ENCODE measurements around the gene MYO15B.

Gene MYO15B

DNA sequence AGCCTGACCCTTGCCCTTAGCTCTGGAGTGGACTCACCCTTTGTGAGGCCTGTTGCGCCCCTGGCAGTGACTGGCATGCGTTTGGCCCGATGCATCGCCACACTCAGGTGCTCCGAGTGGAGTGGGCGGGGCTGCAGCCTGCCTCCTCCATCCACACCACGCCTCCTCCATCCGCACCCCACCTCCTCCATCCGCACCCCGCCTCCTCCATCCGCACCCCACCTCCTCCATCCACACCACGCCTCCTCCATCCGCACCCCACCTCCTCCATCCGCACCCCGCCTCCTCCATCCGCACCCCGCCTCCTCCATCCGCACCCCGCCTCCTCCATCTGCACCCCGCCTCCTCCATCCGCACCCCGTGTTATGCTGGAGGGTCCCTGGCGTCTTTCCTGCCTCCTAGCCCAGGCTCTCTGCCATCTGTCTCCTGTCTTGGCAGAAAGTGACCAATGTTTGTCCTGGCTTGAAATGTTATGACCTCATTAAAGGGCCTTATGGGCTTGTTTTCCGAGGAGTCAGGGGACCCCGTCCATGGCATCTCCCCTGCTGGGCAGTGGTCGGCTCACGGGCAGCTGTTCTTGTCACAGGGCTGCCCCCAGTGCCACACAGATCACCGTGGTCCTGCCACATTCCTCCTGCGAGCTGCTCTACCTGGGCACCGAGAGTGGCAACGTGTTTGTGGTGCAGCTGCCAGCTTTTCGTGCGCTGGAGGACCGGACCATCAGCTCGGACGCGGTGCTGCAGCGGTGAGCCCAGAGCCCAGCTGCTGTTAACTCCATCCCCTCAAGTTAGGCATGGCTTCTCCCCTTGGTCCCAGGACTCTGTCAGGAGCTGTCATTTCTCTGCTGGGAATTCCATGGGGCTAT is 28.7 kb upstream of the MYO15B start:
- no peak for DNase-seq

GRCh38 chr17:75559958-75560533 is 27.6 kb upstream of the MYO15B start:
- no peak for DNase-seq

DNA sequence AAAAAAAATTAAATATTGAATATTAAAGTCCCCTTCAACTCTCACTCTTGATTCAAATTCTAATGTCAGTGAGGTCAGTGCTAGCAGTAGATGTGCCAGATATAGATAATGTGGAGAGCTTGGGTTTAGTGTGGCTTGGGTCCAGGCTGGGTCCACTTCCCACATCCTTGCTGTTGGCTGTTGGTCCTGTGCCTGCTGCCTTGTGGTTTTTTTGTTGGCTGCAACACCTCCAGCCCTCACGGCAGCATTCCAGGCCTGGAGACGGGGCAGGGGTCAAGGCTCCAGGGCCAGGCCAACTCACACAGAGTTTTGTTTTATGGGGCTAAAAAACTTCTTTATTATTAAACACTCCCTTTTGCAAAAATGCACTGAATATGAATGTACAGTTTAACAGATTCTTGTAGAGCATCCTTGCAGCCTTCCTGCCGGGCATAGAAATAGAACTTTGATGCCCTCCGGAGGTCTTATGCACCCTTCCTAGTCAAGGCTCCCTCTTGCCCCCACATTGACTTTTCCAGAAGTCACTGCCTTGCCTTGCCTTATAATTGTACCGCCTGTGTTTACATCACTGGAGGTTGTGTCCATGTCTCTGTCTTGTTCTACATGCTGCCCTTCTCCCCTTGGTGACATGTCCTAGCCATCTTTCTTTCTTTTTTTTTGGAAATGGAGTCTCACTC is 25.5 kb upstream of the MYO15B start:
- no peak for DNase-seq

GRCh38 chr17:75563063-75563758 is 24.4 kb upstream of the MYO15B start:
- no peak for DNase-seq

DNA sequence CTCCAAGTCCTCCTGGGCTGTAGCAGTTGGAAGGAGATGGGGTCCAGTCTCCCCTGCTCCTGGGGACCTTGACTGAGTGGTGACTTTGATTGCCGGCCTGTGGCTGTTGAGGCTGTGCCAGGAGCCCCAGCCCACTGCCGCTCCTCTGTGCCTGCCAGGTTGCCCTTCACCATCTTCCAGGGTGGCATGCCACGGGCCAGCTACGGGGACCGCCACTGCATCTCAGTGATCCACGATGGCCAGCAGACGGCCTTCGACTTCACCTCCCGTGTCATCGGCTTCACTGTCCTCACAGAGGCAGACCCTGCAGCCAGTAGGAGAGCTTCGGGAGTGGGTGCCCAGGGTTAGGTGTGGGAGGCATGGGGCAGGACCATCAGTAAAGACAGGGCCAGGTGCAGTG is 23.4 kb upstream of the MYO15B start:
- DNase-seq = no peak

DNA sequence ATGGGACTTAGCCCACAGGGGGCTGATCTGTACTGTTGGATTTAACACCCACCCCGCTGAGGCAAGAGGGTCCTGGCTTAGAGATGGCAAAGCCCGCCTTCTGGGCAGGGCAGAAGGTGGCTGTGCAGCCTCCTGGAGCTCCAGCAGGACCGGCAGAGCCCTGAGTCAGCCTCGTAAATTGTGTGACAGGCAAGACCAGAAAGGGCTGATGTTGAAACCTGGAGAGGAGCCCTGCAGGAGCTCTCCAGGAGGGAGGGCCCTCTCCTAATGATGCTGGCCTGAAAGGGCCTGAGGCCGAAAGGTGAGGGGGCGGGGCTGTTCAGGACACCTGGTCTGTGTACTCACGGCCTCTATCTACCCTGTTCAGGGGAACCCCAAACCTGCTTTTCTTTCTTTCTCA is 22.5 kb upstream of the MYO15B start:
- no peak for DNase-seq

- no peak for DNase-seq
These were observed 22.0 kb upstream of the MYO15B start for GRCh38 chr17:75565618-75566017.

DNA sequence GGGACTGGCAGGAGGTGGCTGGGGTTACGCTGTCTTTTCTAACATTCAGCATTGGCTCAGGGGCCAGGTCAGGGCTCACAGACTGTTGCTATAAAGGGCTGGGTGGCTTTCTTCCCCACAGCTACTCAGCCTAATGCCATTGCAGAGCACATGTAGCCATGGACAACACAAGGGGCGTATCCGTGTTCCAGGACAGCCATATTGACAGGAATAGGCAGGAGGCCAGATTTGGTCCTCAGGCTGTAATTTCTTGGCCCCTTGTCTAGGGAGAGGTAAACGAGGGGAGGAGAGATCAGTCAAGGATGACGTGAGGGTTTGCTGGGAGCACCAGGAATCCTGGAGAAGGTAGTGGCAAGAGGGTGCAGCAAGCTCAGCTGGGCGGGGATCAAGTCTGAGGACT is 21.2 kb upstream of the MYO15B start:
- no peak for DNase-seq

DNA sequence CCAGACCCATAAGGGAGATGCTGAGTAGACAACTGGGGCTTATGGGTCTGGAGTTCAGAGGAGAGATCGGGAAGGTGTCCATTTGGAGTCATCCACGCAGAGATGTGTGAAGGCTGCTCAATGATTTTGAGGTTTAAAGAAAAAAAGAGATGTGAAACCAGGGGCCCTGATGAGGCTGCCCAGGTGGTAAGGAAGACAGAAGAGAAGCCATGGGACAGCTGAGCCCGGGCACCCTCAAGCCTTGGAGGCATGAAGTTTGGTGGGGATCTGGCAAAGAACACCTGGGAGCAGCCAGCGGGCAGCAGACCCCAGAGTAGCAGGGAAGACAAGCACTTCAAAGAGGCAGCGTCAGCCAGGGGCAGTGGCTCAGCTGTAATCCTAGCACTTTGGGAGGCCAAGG is 20.8 kb upstream of the MYO15B start:
- DNase-seq = no peak

- DNase-seq = no peak
These were observed 19.0 kb upstream of the MYO15B start for GRCh38 chr17:75568412-75569255.

DNA sequence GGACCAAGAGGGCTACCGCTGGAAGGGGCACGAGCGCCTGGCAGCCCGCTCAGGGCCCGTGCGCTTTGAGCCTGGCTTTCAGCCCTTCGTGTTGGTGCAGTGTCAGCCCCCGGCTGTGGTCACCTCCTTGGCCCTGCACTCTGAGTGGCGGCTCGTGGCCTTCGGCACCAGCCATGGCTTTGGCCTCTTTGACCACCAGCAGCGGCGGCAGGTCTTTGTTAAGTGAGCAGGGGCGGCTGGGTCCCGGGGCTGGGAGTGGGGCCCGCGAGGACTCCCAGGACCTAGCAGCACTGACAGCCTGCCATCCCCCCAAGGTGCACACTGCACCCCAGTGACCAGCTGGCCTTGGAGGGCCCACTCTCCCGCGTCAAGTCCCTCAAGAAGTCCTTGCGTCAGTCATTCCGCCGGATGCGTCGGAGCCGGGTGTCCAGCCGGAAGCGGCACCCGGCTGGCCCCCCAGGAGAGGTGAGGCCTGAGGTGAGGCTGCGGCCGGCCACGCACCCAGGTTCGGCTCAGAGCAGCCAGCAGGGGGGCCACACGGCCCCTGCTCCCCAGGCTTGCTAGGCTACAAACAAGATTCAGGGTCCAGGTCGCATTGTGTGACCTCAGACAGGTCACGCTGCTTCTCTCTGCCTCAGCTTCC is 17.4 kb upstream of the MYO15B start:
- no peak for DNase-seq

DNA sequence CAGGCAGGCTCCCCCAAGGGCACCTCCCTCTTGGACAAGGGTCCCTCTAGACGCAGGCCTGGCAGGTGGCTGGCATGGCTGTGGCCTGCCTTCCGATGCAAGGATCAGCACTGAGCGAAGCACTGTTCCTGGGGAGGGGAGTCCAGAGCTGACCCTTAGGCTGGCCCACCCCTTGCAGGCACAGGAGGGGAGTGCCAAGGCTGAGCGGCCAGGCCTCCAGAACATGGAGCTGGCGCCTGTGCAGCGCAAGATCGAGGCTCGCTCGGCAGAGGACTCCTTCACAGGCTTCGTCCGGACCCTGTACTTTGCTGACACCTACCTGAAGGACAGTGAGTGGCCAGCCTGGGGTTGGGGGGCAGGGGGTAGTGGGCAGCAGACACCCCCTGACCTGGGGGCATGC is 16.8 kb upstream of the MYO15B start:
- no peak for DNase-seq

DNA sequence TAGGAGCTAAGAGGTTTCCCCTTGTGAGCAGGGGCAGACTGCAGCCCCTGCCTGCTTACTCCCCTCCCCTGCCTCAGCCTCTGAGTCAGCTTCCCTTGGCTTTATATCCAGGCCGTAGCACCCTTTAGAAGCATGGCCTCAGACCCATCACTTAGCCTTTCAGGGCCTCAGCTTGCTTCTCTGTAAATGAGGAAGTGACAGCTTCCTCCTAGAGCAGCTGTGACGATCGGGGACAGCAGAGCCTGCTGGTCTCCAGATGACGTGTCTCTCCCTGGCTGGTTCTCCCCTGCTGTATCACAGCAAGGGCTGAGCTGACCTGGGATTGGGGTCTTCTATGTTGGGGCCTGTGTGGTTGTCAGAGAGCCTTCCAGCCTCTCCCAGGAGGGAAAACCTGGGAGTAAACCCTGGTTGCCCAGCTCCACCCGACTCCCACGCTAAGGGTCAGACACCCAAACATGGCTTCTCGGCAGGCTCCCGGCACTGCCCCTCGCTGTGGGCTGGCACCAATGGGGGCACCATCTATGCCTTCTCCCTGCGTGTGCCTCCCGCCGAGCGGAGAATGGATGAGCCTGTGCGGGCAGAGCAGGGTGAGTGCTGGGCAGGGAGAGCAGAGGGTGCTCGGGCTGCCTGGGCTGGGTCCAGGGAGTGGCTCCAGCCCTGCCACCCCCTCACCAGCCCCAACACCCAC is 16.3 kb upstream of the MYO15B start:
- no peak for DNase-seq

DNA sequence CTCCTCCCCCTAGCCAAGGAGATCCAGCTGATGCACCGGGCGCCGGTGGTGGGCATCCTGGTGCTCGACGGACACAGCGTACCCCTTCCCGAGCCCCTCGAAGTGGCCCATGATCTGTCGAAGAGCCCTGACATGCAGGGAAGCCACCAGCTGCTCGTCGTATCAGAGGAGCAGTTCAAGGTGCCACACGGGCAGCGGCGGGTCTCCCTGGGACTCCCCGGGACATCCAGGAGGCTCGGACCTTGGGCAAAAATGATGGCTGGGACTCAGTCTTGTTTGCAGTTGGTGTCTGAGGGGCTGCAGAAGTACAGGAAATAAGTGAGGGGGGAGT is 15.8 kb upstream of the MYO15B start:
- no peak for DNase-seq

DNA sequence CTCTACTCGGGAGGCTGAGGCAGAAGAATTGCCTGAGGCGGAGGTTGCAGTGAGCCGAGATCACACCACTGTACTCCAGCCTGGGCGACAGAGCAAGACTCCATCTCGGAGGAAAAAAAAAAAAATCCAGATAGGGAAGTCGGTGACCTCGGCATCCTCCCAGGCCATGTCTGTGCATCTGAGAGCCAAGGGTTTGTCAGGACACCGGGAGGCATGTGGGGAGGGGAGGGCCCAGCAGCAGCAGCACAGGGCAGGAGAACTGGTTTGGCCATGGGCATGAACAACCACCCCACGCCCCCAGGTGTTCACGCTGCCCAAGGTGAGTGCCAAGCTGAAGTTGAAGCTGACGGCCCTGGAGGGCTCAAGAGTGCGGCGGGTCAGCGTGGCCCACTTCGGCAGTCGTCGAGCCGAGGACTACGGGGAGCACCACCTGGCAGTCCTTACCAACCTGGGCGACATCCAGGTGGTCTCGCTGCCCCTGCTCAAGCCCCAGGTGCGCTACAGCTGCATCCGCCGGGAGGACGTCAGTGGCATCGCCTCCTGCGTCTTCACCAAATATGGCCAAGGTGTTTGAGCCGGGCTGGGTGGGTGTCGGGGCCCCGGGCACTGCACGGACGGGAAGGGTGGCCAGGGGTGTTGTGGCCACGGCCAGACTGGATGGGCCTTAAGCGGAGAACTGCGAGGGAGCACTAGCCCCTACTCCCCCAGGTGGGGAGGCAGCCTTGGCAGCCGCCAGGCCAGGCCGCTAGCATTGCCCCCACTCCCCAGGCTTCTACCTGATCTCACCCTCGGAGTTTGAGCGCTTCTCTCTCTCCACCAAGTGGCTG is 14.7 kb upstream of the MYO15B start:
- DNase-seq = no peak

DNA sequence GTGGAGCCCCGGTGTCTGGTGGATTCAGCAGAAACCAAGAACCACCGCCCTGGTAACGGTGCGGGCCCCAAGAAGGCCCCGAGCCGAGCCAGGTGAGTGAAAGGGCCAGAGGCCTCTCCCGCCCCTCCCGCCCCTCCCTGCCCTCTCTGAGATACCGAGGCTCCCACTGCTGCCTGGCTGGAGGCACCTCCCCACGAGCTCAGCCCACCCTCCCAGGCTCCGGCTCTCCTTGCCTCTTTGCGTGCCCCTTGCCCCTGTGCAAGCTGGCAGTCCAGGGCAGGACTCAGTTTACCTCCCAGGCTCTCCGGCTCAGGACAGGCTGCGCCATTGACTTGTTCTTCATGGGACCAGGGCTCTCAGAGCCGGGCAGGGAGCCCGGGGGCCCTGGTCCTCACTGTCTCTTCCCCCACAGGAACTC is 14.1 kb upstream of the MYO15B start:
- no peak for DNase-seq

DNA sequence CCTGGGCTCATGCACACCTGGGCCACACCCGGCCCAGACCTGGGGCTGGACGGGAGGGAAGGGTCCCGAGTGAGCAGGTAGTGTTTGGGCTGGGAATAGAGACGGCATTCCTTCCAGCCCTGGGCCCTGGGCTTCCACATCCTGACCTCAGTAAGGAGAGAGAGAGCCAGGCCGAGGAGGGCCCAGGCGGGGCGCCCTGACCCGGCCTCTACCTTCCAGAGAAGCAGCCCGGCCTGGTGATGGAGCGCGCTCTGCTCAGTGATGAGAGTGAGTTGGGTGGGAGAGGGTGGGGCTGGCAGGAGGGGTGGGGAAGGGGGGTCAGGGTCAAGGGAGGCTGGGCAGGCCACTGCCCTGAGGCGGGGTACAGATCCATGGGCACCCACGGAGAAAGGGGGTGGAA is 13.6 kb upstream of the MYO15B start:
- no peak for DNase-seq

DNA sequence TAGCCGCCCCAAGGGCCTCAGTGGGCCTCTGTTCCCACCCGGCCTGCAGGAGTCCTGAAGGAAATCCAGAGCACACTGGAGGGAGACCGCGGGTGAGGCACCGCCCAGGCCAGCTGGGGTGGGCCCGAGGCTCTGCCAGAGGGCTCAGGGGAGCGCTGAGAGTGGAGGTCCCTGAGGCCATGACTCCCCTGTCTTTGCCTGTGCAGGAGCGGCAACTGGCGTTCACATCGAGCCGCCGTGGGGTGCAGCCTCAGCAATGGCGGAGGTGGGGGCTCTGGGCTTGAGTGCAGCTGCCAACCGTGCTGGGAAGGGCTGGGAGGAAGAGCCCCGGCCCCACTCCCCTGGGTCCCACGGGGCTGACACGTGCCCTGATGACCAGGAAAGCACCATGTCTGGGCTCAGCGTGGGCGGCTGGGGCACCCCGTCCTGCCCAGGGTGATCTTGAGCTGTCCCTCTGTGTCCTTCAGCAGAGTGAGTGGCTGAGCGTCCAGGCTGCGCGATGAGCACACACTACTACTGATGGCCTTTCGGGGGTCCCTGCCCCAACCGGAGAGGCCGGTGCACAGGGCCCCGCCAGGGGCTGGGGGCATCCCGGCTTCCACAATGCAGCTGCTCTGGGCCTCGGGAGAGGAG is 13.1 kb upstream of the MYO15B start:
- no peak for DNase-seq

DNA sequence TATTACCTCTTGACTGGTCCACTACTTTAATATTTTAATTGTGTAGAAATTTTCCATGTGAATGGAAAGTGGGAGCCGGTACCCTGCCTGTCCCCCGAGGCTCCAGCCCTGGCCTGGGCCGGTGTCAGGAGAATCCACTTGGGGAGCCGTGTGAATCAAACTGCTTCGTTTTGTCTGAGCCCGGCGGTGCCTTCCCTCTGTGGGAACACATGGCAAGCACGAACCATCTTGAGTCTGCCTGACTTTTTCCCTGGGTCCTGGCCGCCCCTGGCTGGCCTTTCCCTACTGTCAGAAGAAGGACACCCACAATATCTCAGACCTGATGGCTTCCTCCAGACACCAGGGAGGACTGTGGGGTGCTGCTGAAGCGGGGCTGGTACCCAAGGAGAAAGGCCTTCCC is 12.4 kb upstream of the MYO15B start:
- no peak for DNase-seq

GRCh38 chr17:75575728-75576127 is 11.9 kb upstream of the MYO15B start:
- DNase-seq = no peak
